Measurements from ENCODE around the gene PRSS12. TPM values are rescaled to one million over a fixed set of nuclear protein-coding genes. Genes with fewer than 3 reads are reported as not detected.

The PRSS12 gene
- total and polyA plus RNA-seq, 11 donors, result 0.01 to 0.14 (median 0.08) TPM; not detected in 8

DNA sequence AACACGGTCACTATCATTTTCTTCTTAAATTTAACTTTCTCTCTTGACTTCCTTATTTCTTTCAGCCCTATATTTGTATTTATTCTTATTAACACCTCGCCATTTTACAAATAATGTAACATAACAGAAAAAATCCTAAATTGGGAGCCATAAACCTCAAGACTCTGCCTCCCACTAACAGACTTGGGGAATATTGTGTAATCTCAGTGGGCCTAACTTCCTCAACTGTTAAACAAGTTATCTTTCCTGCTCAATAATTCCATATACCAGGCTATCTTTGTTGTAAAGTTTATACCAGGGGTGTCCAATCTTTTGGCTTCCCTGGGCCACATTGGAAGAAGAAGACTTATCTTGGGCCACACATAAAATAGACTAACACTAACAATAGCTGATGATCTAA is 26.2 kb downstream of the PRSS12 start:
- ATAC-seq (no peak), DNase-seq (no peak)
- H3K27me3 ChIP-seq, result no peaks in the 10 kb centered on the region
- no peaks in the 10 kb centered on the region for H3K36me3 ChIP-seq
- no peaks in the 10 kb centered on the region for H3K9me3 ChIP-seq
- no peak overlapping the region for H3K4me3 ChIP-seq
- no peak for TF ChIP-seq POLR2A (IDR thresholded peaks at IDR 0.05)
- TF ChIP-seq, protein P1, sequence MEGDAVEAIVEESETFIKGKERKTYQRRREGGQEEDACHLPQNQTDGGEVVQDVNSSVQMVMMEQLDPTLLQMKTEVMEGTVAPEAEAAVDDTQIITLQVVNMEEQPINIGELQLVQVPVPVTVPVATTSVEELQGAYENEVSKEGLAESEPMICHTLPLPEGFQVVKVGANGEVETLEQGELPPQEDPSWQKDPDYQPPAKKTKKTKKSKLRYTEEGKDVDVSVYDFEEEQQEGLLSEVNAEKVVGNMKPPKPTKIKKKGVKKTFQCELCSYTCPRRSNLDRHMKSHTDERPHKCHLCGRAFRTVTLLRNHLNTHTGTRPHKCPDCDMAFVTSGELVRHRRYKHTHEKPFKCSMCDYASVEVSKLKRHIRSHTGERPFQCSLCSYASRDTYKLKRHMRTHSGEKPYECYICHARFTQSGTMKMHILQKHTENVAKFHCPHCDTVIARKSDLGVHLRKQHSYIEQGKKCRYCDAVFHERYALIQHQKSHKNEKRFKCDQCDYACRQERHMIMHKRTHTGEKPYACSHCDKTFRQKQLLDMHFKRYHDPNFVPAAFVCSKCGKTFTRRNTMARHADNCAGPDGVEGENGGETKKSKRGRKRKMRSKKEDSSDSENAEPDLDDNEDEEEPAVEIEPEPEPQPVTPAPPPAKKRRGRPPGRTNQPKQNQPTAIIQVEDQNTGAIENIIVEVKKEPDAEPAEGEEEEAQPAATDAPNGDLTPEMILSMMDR (IDR thresholded peaks at IDR 0.05), result no peak
- no peaks in the 10 kb centered on the region for H3K4me1 ChIP-seq
- intact Hi-C loops (cut with DNase I), result no loop called here
- no peak overlapping the region for H3K27ac ChIP-seq
- 61 to 91% (median 68%) methylated on average over 2 of the region's 2 CpGs for whole genome bisulfite sequencing, 4 donors

DNA sequence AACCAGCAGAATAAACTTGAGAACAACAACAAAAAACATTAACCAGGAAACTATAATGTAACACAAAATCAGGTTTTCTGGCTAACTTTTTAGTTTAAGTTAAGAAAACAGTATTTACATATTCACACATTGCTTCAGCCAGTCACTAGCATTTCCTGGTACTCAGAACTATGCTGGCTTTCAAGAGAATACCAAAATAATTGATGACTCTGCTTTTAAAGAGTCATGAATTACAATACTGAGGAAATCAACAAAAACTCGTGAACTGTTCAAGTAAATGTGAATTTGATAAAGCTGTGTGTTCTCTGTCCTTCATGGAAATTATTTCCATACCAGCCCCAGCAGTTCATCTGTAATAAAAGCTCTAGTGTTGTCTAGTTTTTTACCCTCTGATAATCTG is 27.4 kb downstream of the PRSS12 start:
- no peak overlapping the region for H3K4me3 ChIP-seq
- intact Hi-C loops (cut with DNase I), result no loop called here
- H3K27ac ChIP-seq, result no peak overlapping the region
- TF ChIP-seq, protein P1 (IDR thresholded peaks at IDR 0.05), result no peak
- no peak for TF ChIP-seq POLR2A (IDR thresholded peaks at IDR 0.05)
- no peaks in the 10 kb centered on the region for H3K9me3 ChIP-seq
- no peak for ATAC-seq
- no peaks in the 10 kb centered on the region for H3K4me1 ChIP-seq
- no peak for DNase-seq
- no peaks in the 10 kb centered on the region for H3K36me3 ChIP-seq
- 49 to 79% (median 58%) methylated on average over 1 of the region's 1 CpG for WGBS, 4 donors
- peaks cover 0 to under 1% (median 0%) of the 10 kb centered on the region in 9 donors for H3K27me3 ChIP-seq

DNA sequence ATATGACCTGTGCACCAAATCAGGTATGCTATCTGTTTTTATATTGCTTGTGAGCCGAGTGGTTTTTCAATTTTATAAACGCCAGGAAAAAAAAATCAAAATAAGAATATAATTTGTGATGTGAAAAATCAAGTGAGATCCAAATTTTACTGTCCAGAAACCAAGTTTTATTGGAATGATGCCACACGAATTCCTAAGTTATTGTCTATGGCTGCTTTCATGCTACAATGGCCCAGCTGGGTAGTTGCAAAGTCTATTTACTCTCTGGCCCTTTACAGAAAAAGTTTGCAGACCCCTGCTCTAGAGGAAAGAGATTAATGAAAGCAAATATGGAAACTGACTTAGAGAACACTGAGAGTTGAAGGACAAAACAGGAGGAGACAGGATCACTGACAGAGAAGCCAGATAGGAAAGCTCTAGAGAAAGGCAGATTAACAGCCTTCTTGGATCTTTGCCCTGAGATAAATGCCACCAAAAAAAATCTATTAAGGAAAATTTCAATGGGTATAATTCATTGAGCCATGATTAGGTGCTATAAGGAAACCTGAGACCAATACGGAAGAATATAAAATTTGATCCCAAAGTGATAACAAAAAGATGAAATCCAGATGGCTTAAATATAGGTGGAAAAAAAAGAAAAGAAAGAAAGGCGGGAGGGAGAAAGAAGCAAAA is 29.8 kb downstream of the PRSS12 start:
- TF ChIP-seq, protein P1 (IDR thresholded peaks at IDR 0.05), result no peak
- TF ChIP-seq POLR2A (IDR thresholded peaks at IDR 0.05), result no peak
- Histone ChIP-seq H3K4me1 (no peaks in the 10 kb centered on the region), H3K36me3 (no peaks in the 10 kb centered on the region), H3K4me3 (no peak overlapping the region), H3K9me3 (no peaks in the 10 kb centered on the region), H3K27ac (no peak overlapping the region), H3K27me3 (peaks cover 0 to 10% (median 0%) of the 10 kb centered on the region in 9 donors)
- no peak for DNase-seq
- intact Hi-C loops (cut with DNase I), result no loop called here
- 57 to 69% (median 61%) methylated on average over 5 of the region's 5 CpGs for WGBS, 4 donors
- ATAC-seq, result no peak

DNA sequence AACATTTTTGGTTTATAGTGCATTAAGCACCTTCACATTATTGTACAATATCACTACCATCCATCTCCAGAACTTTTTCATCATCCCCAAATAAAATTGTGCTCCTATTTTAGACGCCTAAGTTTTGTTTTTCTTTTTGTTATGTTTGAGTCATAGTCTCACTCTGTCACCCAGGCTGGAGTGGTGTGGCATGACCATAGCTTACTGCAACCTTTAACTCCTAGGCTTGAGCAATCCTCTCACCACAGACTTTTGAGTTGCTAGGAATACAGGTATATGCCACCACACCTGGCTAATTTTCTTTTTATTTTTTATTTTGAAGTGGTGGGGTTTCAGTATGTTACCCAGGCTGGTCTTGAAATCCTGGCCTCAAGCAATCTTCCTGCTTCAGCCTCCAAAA is 33.9 kb downstream of the PRSS12 start:
- H3K27ac ChIP-seq, result no peak overlapping the region
- ATAC-seq, result no peak
- 79 to 88% (median 83%) methylated on average over 1 of the region's 1 CpG for WGBS, 4 donors
- no peaks in the 10 kb centered on the region for H3K36me3 ChIP-seq
- intact Hi-C loops (cut with DNase I), result no loop called here
- TF ChIP-seq, protein P1 (IDR thresholded peaks at IDR 0.05), result no peak
- no peak for TF ChIP-seq POLR2A (IDR thresholded peaks at IDR 0.05)
- no peak for DNase-seq
- no peaks in the 10 kb centered on the region for H3K9me3 ChIP-seq
- H3K27me3 ChIP-seq, result peaks cover 0 to 10% (median 0%) of the 10 kb centered on the region in 9 donors
- H3K4me1 ChIP-seq, result no peaks in the 10 kb centered on the region
- H3K4me3 ChIP-seq, result no peak overlapping the region
